RWPE1 (cell line): ENCODE data around the gene TBL1X.

ENCODE experiments used
- CTCF ChIA-PET: fragments of 350-600 bp; sonication (Branson Sonifier 250); formaldehyde crosslinking; extraction: SDS; loops from one replicate; lab custom pipeline; 2021; lab: Yijun Ruan, JAX
- POLR2A ChIA-PET: fragments of 400-600 bp; formaldehyde crosslinking; extraction: SDS; loops from one replicate; lab custom pipeline; 2020; ENCODE audit warnings: antibody characterized with exemption; ENCODE audit not compliant: low non-redundant PET; lab: Yijun Ruan, JAX
- DNase-seq: peaks from one replicate; pipeline ENCODE4 v3.0.0; 2012; ENCODE audit warnings: low spot score
- H3K27ac ChIP-seq: fragments of 450-650 bp; 2 replicates; pipeline ENCODE4 v1.5.1; 2017
- TF ChIP-seq, protein P1 (sequence below): fragments of 450-650 bp; conservative IDR thresholded peaks from 2 replicates; pipeline ENCODE4 v1.5.1; 2017; ENCODE audit warnings: low read depth, mild to moderate bottlenecking

TBL1X gene

GRCh38 chrX:9788911-9789310 lies 324.1 kb downstream of the TBL1X start:
- ChIA-PET POLR2A (no interaction called here), CTCF (interaction anchor here (0.5 kb wide), 1 partner anchor 155 kb away, joined by 3 read pairs; no protein-coding TSS in a partner anchor)
- no peak overlapping the region for H3K27ac ChIP-seq
- no peak for DNase-seq
- TF ChIP-seq, protein P1, sequence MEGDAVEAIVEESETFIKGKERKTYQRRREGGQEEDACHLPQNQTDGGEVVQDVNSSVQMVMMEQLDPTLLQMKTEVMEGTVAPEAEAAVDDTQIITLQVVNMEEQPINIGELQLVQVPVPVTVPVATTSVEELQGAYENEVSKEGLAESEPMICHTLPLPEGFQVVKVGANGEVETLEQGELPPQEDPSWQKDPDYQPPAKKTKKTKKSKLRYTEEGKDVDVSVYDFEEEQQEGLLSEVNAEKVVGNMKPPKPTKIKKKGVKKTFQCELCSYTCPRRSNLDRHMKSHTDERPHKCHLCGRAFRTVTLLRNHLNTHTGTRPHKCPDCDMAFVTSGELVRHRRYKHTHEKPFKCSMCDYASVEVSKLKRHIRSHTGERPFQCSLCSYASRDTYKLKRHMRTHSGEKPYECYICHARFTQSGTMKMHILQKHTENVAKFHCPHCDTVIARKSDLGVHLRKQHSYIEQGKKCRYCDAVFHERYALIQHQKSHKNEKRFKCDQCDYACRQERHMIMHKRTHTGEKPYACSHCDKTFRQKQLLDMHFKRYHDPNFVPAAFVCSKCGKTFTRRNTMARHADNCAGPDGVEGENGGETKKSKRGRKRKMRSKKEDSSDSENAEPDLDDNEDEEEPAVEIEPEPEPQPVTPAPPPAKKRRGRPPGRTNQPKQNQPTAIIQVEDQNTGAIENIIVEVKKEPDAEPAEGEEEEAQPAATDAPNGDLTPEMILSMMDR: no peak

DNA sequence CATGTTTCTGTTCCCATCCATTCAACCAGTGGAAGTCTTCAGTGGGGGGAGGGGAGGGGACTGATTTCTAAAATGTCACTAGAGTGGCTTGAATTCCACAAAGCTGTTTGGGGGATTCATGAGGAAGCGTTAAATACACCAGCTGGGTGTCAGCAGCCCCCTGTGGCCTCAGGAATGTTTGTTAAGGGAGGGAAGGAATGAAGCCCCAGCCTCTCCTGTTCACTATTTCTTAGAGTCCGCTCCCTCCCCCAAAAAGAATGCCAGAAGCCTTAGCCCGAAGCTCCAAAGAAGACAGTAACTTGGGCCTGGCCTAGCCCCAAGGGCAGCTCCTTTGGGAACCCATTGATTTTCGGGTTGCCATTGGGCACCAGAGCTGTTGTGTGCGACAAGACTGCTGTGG lies 324.7 kb downstream of the TBL1X start:
- CTCF ChIA-PET: no interaction called here
- POLR2A ChIA-PET: no interaction called here
- no peak for DNase-seq
- TF ChIP-seq, protein P1: no peak
- no peak overlapping the region for H3K27ac ChIP-seq
